Subcutaneous abdominal adipose tissue (tissue), 5 donors: ENCODE data around the gene PPBP.
A peak's percentile ranks its signal among the peaks of the same experiment; 100 is the strongest.

Experiments used
- H3K27ac ChIP-seq: one replicate; pipeline ENCODE4 v1.7.0; 2013; ENCODE audit warnings: low read depth, mild to moderate bottlenecking, inconsistent platforms, low read length, moderate library complexity
- H3K27me3 ChIP-seq, 5 donors: one replicate each; pipeline ENCODE4 v1.7.0; 2013; ENCODE audit warnings: low read length in 5 of 5, inconsistent platforms in 1 of 5; ENCODE audit not compliant: control insufficient read depth in 5 of 5, insufficient read depth in 4 of 5
- H3K36me3 ChIP-seq, 5 donors: one replicate each; pipeline ENCODE4 v1.7.0; 2013; ENCODE audit warnings: low read length in 5 of 5; ENCODE audit not compliant: control insufficient read depth in 5 of 5, insufficient read depth in 5 of 5
- H3K4me1 ChIP-seq, 5 donors: one replicate each; pipeline ENCODE4 v1.7.0; 2013; ENCODE audit warnings: low read length in 5 of 5, mild to moderate bottlenecking in 3 of 5, moderate library complexity in 1 of 5; ENCODE audit not compliant: control insufficient read depth in 5 of 5, insufficient read depth in 5 of 5
- H3K4me3 ChIP-seq, 5 donors: one replicate each; pipeline ENCODE4 v1.7.0; 2013; ENCODE audit warnings: low read length in 5 of 5, low read depth in 1 of 5
- H3K9ac ChIP-seq, 5 donors: one replicate each; pipeline ENCODE4 v1.7.0; 2013; ENCODE audit warnings: low read length in 5 of 5, mild to moderate bottlenecking in 4 of 5, moderate library complexity in 3 of 5
- H3K9me3 ChIP-seq, 5 donors: one replicate each; pipeline ENCODE4 v1.7.0; 2013; ENCODE audit warnings: low read length in 5 of 5; ENCODE audit not compliant: control insufficient read depth in 5 of 5
- donor health status: healthy.
- donor health status: healthy.
- donor health status: healthy.
- donor health status: healthy.
- donor health status: healthy.

Gene PPBP, protein sequence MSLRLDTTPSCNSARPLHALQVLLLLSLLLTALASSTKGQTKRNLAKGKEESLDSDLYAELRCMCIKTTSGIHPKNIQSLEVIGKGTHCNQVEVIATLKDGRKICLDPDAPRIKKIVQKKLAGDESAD

GRCh38 chr4:73988061-73988460 is at the start of gene PPBP:
TSS of gene PPBP (minus strand) at chr4:73988190. CDS start at chr4:73988103, 87 bp downstream.
- peaks cover 0 to 5% (median 0%) of the 10 kb centered on the region in 5 donors for H3K27me3 ChIP-seq
- H3K27ac ChIP-seq, result no peak within 1 kb of the TSS
- no peak within 1 kb of the TSS for H3K4me3 ChIP-seq
- H3K36me3 ChIP-seq, result no peaks in the 10 kb centered on the region
- H3K4me1 ChIP-seq, result no peaks in the 10 kb centered on the region
- no peaks in the 10 kb centered on the region for H3K9me3 ChIP-seq
- H3K9ac ChIP-seq, result no peak within 1 kb of the TSS

GRCh38 chr4:74037076-74037955 is 49.3 kb upstream of the PPBP start:
- Histone ChIP-seq H3K9me3 (no peaks in the 10 kb centered on the region), H3K27ac (no peak overlapping the region), H3K27me3 (no peaks in the 10 kb centered on the region), H3K9ac (peak overlapping the region in 3 of 5 donors; percentile 31 to 92 (median 60)), H3K4me3 (peak overlapping the region in 4 of 5 donors; percentile 48 to 91 (median 74)), H3K4me1 (peaks cover 0 to 23% (median 12%) of the 10 kb centered on the region in 5 donors), H3K36me3 (no peaks in the 10 kb centered on the region)

DNA sequence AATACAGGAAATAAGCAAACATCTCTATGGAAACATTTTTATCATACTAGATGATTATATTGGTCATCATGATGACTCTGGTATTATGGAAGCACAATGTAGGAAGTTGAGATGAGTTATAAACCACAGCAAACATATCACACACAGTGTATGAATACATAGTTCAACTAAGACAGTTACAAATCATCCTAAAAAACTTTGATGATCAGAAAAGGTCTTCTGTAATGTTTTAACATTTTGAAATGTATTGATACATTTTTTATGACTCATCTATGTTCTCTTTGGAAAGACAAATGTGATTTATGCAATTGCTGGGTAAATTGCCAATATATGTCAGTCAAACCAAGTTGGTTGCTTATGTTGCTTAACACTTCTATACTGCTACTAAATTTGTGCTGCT is 45.7 kb upstream of the PPBP start:
- no peak overlapping the region for H3K4me3 ChIP-seq
- H3K9ac ChIP-seq, result no peak overlapping the region
- no peaks in the 10 kb centered on the region for H3K9me3 ChIP-seq
- peaks cover 0 to 21% (median 10%) of the 10 kb centered on the region in 5 donors for H3K4me1 ChIP-seq
- no peak overlapping the region for H3K27ac ChIP-seq
- H3K27me3 ChIP-seq, result no peaks in the 10 kb centered on the region
- H3K36me3 ChIP-seq, result no peaks in the 10 kb centered on the region

DNA sequence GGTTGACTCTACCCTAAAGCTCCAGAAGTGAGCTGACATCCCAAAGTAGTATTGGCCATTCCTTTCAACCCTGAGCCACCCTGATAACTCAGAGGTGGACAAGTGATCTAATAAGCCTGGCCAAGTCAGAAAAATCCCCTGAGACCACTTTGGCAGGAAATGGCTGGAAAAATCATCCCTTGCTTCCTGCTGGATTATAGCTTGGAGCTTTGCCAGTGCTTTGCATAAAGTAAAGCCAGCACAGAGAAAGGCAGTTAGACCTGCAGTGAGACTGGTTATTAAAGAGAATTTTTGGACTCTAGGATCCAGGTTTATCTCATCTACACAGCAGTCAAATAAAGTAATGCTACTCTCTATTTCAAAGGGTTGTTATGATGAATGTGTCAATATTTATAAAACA is 44.1 kb upstream of the PPBP start:
- H3K27me3 ChIP-seq, result no peaks in the 10 kb centered on the region
- H3K9ac ChIP-seq, result no peak overlapping the region
- peaks cover 0 to 8% (median 0%) of the 10 kb centered on the region in 5 donors for H3K4me1 ChIP-seq
- no peaks in the 10 kb centered on the region for H3K9me3 ChIP-seq
- H3K27ac ChIP-seq, result no peak overlapping the region
- no peaks in the 10 kb centered on the region for H3K36me3 ChIP-seq
- H3K4me3 ChIP-seq, result no peak overlapping the region

DNA sequence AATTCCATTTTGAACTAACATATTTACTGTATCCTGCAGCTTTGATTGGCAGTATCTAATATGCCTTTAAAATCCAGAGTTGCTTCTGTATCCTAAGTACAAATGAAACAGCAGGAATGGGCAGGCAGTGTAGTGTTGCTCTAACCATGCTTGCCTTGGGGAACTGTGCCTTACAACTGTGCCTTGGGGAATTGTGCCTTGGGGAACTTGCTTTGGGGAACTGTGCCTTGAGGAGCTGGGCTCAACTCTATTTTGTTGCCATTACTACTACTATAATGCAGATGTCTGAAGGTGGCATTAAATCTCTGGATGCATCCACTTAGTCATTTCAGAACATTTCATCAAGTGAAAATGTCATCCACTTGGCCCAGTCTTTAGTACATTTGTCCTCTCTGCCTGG is 43.6 kb upstream of the PPBP start:
- H3K27ac ChIP-seq, result no peak overlapping the region
- H3K9me3 ChIP-seq, result no peaks in the 10 kb centered on the region
- no peak overlapping the region for H3K4me3 ChIP-seq
- H3K4me1 ChIP-seq, result peaks cover 0 to 8% (median 0%) of the 10 kb centered on the region in 5 donors
- H3K9ac ChIP-seq, result no peak overlapping the region
- H3K27me3 ChIP-seq, result no peaks in the 10 kb centered on the region
- no peaks in the 10 kb centered on the region for H3K36me3 ChIP-seq

DNA sequence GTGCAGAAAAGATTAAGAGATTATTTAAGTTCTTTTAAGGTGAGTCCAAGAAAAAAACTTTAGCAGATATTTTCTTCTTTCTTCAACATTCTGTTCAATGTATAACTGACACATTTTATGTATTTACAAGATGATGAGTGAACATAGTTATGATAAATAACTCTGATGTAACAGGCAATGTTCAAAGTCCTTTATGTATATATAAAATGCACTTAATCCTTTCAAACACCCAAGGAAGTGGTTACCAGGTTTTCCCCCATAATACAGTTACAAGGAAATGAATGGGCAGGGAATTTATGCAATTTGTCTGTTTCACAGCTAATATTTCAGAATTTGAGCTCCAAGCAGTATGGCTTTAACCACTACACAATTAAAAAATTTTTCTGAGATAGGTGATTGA is 42.3 kb upstream of the PPBP start:
- Histone ChIP-seq H3K9me3 (no peaks in the 10 kb centered on the region), H3K4me1 (peaks cover 0 to 8% (median 0%) of the 10 kb centered on the region in 5 donors), H3K9ac (no peak overlapping the region)

DNA sequence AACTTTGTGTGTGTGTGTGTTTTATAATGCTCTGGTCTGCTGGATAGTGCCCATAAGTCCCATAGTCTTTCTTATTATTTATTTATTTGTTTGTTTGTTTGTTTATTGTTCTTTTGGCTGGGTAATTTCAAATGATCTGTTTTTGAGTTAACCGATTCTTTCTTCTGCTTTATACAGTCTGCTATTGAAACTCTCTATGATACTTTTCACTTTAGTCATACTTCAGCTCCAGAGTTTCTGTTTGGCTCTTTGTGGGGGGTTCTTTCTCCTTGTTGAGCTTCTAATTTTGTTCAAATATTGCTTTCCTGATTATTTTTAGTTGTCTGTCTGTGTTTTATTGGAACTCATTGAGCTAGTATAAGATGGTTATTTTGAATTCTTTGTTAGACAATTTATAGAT is 40.5 kb upstream of the PPBP start:
- Histone ChIP-seq H3K27ac (no peak overlapping the region), H3K9me3 (no peaks in the 10 kb centered on the region), H3K36me3 (no peaks in the 10 kb centered on the region), H3K4me3 (no peak overlapping the region), H3K9ac (no peak overlapping the region), H3K4me1 (peaks cover 0 to 8% (median 0%) of the 10 kb centered on the region in 5 donors), H3K27me3 (no peaks in the 10 kb centered on the region)

More for the DNA sequence above, 42.3 kb upstream of the PPBP start:
- no peak overlapping the region for H3K4me3 ChIP-seq
- H3K36me3 ChIP-seq, result no peaks in the 10 kb centered on the region
- H3K27ac ChIP-seq, result no peak overlapping the region
- H3K27me3 ChIP-seq, result no peaks in the 10 kb centered on the region

DNA sequence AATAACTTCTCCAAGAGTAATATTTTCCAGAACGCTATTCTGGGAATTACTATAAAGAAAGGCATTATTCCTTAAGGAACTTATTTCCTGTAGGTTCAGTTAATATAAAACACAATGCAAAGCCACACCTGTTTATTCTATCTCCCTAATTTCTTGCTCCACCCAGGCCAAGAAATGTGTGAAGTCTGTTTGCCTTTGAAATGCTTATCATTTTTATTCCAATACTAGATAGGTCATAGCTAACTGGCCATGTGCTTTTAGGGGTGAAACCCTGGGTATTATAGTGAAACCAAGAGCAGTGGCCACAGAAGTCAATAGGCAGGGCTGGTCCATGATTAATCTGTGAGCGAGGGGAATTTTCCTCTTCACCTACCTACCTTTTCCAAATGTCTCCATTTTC is 35.7 kb upstream of the PPBP start:
- Histone ChIP-seq H3K9ac (no peak overlapping the region), H3K4me3 (no peak overlapping the region), H3K36me3 (no peaks in the 10 kb centered on the region), H3K9me3 (no peaks in the 10 kb centered on the region), H3K27ac (no peak overlapping the region), H3K27me3 (no peaks in the 10 kb centered on the region), H3K4me1 (peaks cover 0 to 5% (median 0%) of the 10 kb centered on the region in 5 donors)

- Histone ChIP-seq H3K4me1 (peaks cover 0 to 5% (median 0%) of the 10 kb centered on the region in 5 donors), H3K9ac (no peak overlapping the region), H3K27me3 (no peaks in the 10 kb centered on the region), H3K9me3 (no peaks in the 10 kb centered on the region), H3K4me3 (no peak overlapping the region), H3K27ac (no peak overlapping the region), H3K36me3 (no peaks in the 10 kb centered on the region)
These were observed 33.6 kb upstream of the PPBP start for GRCh38 chr4:74021601-74022000.

DNA sequence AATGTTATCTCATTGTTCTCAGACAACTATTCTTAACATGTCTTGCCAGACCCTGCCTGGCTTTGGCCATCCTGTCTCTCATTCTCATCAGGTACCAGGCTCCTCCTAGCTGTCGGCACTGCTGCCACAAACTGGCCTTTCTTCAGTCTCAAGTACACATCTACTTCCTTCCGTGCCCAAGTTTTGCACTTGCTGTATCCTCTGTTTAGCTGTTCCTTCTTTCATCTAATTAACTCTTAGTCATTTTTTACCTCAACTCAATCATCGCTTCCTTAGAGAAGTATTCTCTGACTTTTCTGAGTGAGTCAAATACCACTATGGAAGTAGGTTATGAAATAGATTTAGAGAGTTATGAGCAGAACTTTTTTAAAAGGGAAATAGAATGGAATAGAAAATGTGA is 30.8 kb upstream of the PPBP start:
- H3K9me3 ChIP-seq, result no peaks in the 10 kb centered on the region
- H3K9ac ChIP-seq, result no peak overlapping the region
- no peaks in the 10 kb centered on the region for H3K27me3 ChIP-seq
- H3K4me1 ChIP-seq, result peaks cover 0 to 5% (median 0%) of the 10 kb centered on the region in 5 donors
- H3K4me3 ChIP-seq, result no peak overlapping the region
- H3K36me3 ChIP-seq, result no peaks in the 10 kb centered on the region
- no peak overlapping the region for H3K27ac ChIP-seq
